Muscle of leg (tissue), 11 donors: ENCODE measurements around the gene ST6GAL2. TPM values are rescaled to one million over a fixed set of nuclear protein-coding genes. Genes with fewer than 3 reads are reported as not detected.
A peak's percentile ranks its signal among the peaks of the same experiment; 100 is the strongest.

Experiments
- DNase-seq: peaks from one replicate; pipeline ENCODE4 v3.0.0; 2013
- H3K27ac ChIP-seq: one replicate; pipeline ENCODE4 v1.5.1; 2013; ENCODE audit warnings: mild to moderate bottlenecking, low read length, control low read depth
- H3K27me3 ChIP-seq: one replicate; pipeline ENCODE4 v1.6.1; 2013; ENCODE audit warnings: low read length; ENCODE audit not compliant: control insufficient read depth, insufficient read depth
- H3K36me3 ChIP-seq: one replicate; pipeline ENCODE4 v1.6.1; 2013; ENCODE audit warnings: low read length; ENCODE audit not compliant: control insufficient read depth, insufficient read depth
- H3K4me1 ChIP-seq: one replicate; pipeline ENCODE4 v1.6.1; 2013; ENCODE audit warnings: low read length; ENCODE audit not compliant: control insufficient read depth, insufficient read depth
- H3K4me3 ChIP-seq: one replicate; pipeline ENCODE4 v1.5.1; 2013; ENCODE audit warnings: low read length, control low read depth
- H3K9me3 ChIP-seq: replicated peaks from 2 replicates; pipeline ENCODE4 v1.6.1; 2013; ENCODE audit warnings: low read depth, low read length; ENCODE audit not compliant: control insufficient read depth
- WGBS: methylation state at CpG from one replicate; pipeline ENCODE4 v1.1.5; 2013; ENCODE audit warnings: missing lambda C conversion rate; ENCODE audit not compliant: insufficient coverage; 5-methylcytosine and 5-hydroxymethylcytosine counted together
- polyA plus RNA-seq, 8 donors: library from polyadenylated mRNA; unstranded; fragments of 120-200 nt; gene quantifications; one replicate each; pipeline versions ENCODE4 v1.2.1 to v1.2.3, GENCODE V29; 2013; ENCODE audit warnings: inconsistent platforms in 1 of 8, low replicate concordance in 1 of 8; ENCODE audit not compliant: insufficient read length in 8 of 8, insufficient read depth in 1 of 8
- total RNA-seq: library from RNA; stranded (reverse); fragments of 120-200 nt; gene quantifications from one replicate; pipeline ENCODE4 v1.2.4, GENCODE V29; 2013

The ST6GAL2 gene
- total and polyA plus RNA-seq, 9 donors = 2.5 to 5.5 (median 4.8) TPM

DNA sequence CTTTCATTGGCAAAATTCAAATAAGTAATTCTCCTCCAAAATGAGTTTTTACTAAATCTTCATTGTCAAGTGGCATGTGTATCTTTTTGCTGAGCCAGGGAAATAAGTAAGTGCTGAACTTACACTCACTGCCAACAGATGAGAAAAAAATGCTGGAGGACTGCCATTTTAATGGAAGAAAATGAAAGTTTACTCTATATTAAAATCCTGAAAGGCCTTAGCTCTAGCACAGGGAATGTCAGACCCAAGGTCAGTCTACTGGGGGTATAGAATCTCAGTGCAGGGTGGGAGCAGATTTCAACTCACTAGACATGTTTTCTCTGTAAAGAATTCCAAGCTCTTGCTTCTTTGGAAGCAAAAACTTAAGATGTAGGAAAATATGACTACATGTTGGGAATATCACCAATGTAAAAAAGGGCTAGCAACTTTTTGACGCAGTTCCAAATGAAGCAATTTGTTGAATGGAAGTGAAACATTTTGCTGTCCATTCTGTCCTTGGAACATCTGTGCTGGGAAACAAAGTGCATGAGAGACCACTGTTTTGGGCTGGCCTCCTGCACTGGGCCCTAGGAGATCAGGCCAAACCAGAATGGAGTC, 127.0 kb downstream of the ST6GAL2 start:
- peak overlapping the region; percentile 39 for H3K27ac ChIP-seq
- H3K4me1 ChIP-seq = peaks cover 2% of the 10 kb centered on the region
- DNase-seq = peak; percentile 97
- no peak overlapping the region for H3K4me3 ChIP-seq
- 26% methylated on average over 1 of the region's 1 CpG for WGBS
- H3K9me3 ChIP-seq = no peaks in the 10 kb centered on the region
- H3K36me3 ChIP-seq = no peaks in the 10 kb centered on the region
- no peaks in the 10 kb centered on the region for H3K27me3 ChIP-seq
